Measurements from ENCODE around the gene TGM2.

The TGM2 gene

DNA sequence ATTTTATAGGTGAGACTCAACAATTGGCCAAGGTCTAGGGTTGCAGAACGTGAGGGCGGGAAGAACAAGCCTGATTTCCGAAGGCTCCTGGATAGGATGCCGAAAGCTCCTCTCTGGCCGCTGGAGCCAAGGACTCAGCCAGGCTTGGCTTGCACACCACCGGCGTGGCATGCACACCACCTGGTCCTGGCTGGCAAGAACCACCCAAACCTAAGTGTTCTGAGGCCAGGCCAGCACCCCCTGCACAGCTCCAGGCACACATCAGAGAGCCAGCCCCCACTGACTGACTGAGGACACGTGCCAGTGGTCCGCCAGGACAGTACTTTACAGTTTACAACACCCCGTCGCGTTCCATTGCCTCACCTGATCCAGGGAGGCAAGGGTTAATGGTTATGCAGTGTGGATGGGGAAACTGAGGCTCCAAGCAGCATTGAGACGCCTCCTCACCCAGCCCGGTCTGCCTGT lies 414 bp downstream of the TGM2 start:
- Histone ChIP-seq H3K4me2 (no peak overlapping the region), H3K4me1 (ENCODE audit: low read depth, poor library complexity, severe bottlenecking) (peaks cover 3% of the 10 kb centered on the region), H3K79me2 (ENCODE audit: insufficient read depth, low read depth) (no peaks in the 10 kb centered on the region), H3K9ac (no peak overlapping the region), H3K27ac (no peak overlapping the region), H3K36me3 (ENCODE audit: insufficient read depth) (no peaks in the 10 kb centered on the region), H3K27me3 (ENCODE audit: insufficient read depth, low read depth) (no peaks in the 10 kb centered on the region), H2AFZ (ENCODE audit: low read depth) (no peak overlapping the region), H4K20me1 (ENCODE audit: insufficient read depth) (no peaks in the 10 kb centered on the region), H3K4me3 (IDR thresholded peaks at IDR 0.05; ENCODE audit: insufficient read depth, low read depth, low read length) (no peak overlapping the region)
- TF ChIP-seq, protein P1, sequence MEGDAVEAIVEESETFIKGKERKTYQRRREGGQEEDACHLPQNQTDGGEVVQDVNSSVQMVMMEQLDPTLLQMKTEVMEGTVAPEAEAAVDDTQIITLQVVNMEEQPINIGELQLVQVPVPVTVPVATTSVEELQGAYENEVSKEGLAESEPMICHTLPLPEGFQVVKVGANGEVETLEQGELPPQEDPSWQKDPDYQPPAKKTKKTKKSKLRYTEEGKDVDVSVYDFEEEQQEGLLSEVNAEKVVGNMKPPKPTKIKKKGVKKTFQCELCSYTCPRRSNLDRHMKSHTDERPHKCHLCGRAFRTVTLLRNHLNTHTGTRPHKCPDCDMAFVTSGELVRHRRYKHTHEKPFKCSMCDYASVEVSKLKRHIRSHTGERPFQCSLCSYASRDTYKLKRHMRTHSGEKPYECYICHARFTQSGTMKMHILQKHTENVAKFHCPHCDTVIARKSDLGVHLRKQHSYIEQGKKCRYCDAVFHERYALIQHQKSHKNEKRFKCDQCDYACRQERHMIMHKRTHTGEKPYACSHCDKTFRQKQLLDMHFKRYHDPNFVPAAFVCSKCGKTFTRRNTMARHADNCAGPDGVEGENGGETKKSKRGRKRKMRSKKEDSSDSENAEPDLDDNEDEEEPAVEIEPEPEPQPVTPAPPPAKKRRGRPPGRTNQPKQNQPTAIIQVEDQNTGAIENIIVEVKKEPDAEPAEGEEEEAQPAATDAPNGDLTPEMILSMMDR (conservative IDR thresholded peaks at IDR 0.05; ENCODE audit: low read depth, low read length): no peak

DNA sequence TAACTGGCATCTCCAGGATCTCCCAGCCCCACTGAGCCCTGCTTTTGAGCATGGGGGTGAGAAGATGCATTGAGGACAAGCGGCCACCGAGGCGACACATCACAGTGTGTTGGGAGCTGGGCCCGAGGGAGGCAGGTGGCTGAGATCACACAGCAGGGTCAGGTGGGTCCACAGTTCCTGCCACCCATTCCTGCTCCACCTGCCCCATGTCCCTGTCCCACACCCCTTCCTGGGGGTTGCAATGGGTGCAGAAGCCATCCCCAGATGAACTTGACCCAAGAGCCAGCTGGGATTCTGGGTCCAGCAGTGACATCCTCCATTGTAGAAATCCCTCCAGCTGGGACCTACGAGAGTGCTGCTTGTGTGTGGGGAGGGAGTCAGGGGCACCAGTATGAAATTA lies 1.0 kb downstream of the TGM2 start:
- no peaks in the 10 kb centered on the region for H3K4me1 ChIP-seq (ENCODE audit: low read depth, poor library complexity, severe bottlenecking)

DNA sequence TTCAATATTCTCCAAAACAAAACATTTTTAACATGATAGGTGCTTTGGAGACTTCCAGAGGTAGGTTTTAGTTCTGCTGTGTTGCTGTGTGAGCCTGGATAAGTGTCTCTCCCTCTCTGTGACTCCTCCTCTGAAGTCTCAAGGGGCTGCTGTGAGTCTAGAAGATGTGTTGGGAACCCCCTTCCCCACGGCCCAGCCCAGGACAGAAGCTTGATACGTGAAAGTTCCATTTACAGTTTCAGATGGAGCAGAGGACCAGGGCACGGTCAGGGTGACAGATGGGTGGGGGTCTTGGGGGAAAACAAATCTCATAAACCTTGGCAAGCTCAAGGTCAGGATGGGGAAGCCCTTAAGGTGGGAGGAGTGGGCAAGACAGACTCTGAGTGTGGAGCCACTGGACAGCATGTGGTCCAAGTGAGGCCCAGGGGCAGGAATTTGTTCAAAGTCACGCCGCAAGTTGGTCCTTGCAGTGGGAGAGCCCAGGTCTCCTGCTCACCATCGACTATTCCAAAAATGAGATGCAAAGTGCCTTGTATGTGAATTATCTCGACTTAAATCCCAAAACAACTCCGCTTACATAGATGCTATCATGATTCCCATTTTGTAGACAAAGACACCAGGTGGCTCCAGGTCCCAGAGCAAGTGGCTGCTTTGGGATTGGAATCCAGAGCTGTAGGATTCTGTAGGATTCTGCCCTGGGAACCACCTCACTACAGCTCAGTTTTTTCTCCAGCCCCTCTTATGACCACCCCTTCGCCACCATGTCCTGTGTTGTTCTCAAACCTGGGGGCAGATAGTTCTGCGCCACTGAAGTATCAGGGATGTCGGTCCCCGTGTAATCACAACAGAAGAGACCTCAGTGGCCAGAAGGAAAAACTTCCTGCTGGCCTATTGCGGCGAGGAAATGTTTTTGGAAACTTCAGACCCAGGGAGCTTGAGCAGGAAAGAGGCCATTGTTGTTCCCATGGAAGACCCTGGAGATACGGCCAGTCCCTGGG lies 1.9 kb downstream of the TGM2 start:
- Histone ChIP-seq H4K20me1 (ENCODE audit: insufficient read depth) (no peaks in the 10 kb centered on the region), H3K4me3 (IDR thresholded peaks at IDR 0.05; ENCODE audit: insufficient read depth, low read depth, low read length) (no peak overlapping the region), H3K27ac (no peak overlapping the region), H3K27me3 (ENCODE audit: insufficient read depth, low read depth) (no peaks in the 10 kb centered on the region), H3K4me2 (no peak overlapping the region), H3K36me3 (ENCODE audit: insufficient read depth) (no peaks in the 10 kb centered on the region), H2AFZ (ENCODE audit: low read depth) (no peak overlapping the region), H3K4me1 (ENCODE audit: low read depth, poor library complexity, severe bottlenecking) (no peaks in the 10 kb centered on the region), H3K79me2 (ENCODE audit: insufficient read depth, low read depth) (no peaks in the 10 kb centered on the region), H3K9ac (no peak overlapping the region)
- TF ChIP-seq, protein P1 (conservative IDR thresholded peaks at IDR 0.05; ENCODE audit: low read depth, low read length): no peak

More for the DNA sequence above, 1.0 kb downstream of the TGM2 start:
- no peak overlapping the region for H3K4me3 ChIP-seq (IDR thresholded peaks at IDR 0.05; ENCODE audit: insufficient read depth, low read depth, low read length)
- H3K9ac ChIP-seq: no peak overlapping the region
- H3K79me2 ChIP-seq (ENCODE audit: insufficient read depth, low read depth): no peaks in the 10 kb centered on the region
- no peaks in the 10 kb centered on the region for H3K27me3 ChIP-seq (ENCODE audit: insufficient read depth, low read depth)
- H4K20me1 ChIP-seq (ENCODE audit: insufficient read depth): no peaks in the 10 kb centered on the region
- TF ChIP-seq, protein P1 (conservative IDR thresholded peaks at IDR 0.05; ENCODE audit: low read depth, low read length): no peak
- no peak overlapping the region for H2AFZ ChIP-seq (ENCODE audit: low read depth)
- no peak overlapping the region for H3K27ac ChIP-seq
- no peak overlapping the region for H3K4me2 ChIP-seq
- H3K36me3 ChIP-seq (ENCODE audit: insufficient read depth): no peaks in the 10 kb centered on the region

DNA sequence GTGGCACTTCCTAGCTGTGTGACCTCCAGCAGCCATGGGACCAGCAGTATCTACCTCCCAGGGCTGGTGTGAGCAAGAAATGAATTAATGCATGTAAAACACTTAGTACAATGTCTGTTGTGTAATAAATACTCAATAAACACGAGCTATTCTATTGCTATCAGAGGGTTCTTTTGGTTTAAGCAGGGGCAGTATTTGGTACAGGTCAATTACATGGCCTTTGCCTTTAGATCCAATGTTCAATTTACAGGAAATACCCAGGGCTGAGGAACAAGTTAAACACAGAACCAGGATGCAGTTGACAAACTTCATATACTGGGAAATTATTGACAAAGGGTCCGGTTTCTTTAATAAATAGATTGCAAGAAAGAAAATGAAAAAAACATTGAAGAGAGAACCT lies 2.9 kb downstream of the TGM2 start:
- Histone ChIP-seq H3K4me3 (IDR thresholded peaks at IDR 0.05; ENCODE audit: insufficient read depth, low read depth, low read length) (no peak overlapping the region), H3K27ac (no peak overlapping the region), H2AFZ (ENCODE audit: low read depth) (no peak overlapping the region), H3K36me3 (ENCODE audit: insufficient read depth) (no peaks in the 10 kb centered on the region), H3K79me2 (ENCODE audit: insufficient read depth, low read depth) (no peaks in the 10 kb centered on the region), H3K4me1 (ENCODE audit: low read depth, poor library complexity, severe bottlenecking) (no peaks in the 10 kb centered on the region), H3K9ac (no peak overlapping the region), H3K27me3 (ENCODE audit: insufficient read depth, low read depth) (no peaks in the 10 kb centered on the region), H4K20me1 (ENCODE audit: insufficient read depth) (no peaks in the 10 kb centered on the region), H3K4me2 (no peak overlapping the region)
- TF ChIP-seq, protein P1 (conservative IDR thresholded peaks at IDR 0.05; ENCODE audit: low read depth, low read length): no peak
